HEK293 (cell line): ENCODE measurements around the gene SPATA2L.

Experiments
- GLI2 ChIP-seq: fragments of 450-650 bp; formaldehyde crosslinking; IDR thresholded peaks from 2 replicates; pipeline ENCODE4; 2017; ENCODE audit warnings: missing biosample characterization, missing genetic modification characterization, low read depth, borderline replicate concordance
- GLI4 ChIP-seq: fragments of 450-650 bp; formaldehyde crosslinking; IDR thresholded peaks from 2 replicates; pipeline ENCODE4 v1.5.1; 2016; ENCODE audit warnings: missing biosample characterization, missing genetic modification characterization
- IKZF3 ChIP-seq: fragments of 450-650 bp; IDR thresholded peaks from 2 replicates; pipeline ENCODE4 v1.5.0; 2018; ENCODE audit warnings: missing biosample characterization, mild to moderate bottlenecking, missing genetic modification characterization, moderate library complexity
- INSM2 ChIP-seq: fragments of 450-650 bp; formaldehyde crosslinking; IDR thresholded peaks from 2 replicates; pipeline ENCODE4 v1.5.1; 2016; ENCODE audit warnings: missing biosample characterization, missing genetic modification characterization
- MZF1 ChIP-seq: fragments of 450-650 bp; formaldehyde crosslinking; IDR thresholded peaks from 2 replicates; pipeline ENCODE4 v1.5.1; 2017; ENCODE audit warnings: missing biosample characterization, missing genetic modification characterization, borderline replicate concordance
- RBAK ChIP-seq: fragments of 450-650 bp; formaldehyde crosslinking; IDR thresholded peaks from 2 replicates; pipeline ENCODE4 v1.5.1; 2016; ENCODE audit warnings: missing biosample characterization, missing genetic modification characterization
- REST ChIP-seq: fragments of 450-650 bp; formaldehyde crosslinking; IDR thresholded peaks from 2 replicates; pipeline ENCODE4 v1.5.1; 2016; ENCODE audit warnings: missing biosample characterization, missing genetic modification characterization
- SETDB1 ChIP-seq: IDR thresholded peaks from one replicate; pipeline ENCODE4 v1.6.1; 2017; ENCODE audit warnings: mild to moderate bottlenecking, low read length, moderate library complexity, mixed read lengths; ENCODE audit not compliant: insufficient read length
- SP2 ChIP-seq: fragments of 450-650 bp; formaldehyde crosslinking; IDR thresholded peaks from 2 replicates; pipeline ENCODE4 v1.5.1; 2016; ENCODE audit warnings: missing biosample characterization, missing genetic modification characterization
- SP7 ChIP-seq: fragments of 450-650 bp; formaldehyde crosslinking; IDR thresholded peaks from 2 replicates; pipeline ENCODE4 v1.5.1; 2016; ENCODE audit warnings: missing biosample characterization, missing genetic modification characterization
- TSHZ1 ChIP-seq: fragments of 450-650 bp; formaldehyde crosslinking; IDR thresholded peaks from 2 replicates; pipeline ENCODE4 v1.5.1; 2016; ENCODE audit warnings: missing biosample characterization, missing genetic modification characterization, borderline replicate concordance
- ZBTB17 ChIP-seq: fragments of 450-650 bp; formaldehyde crosslinking; IDR thresholded peaks from 2 replicates; pipeline ENCODE4 v1.5.1; 2016; ENCODE audit warnings: missing biosample characterization, missing genetic modification characterization
- ZBTB21 ChIP-seq: fragments of 450-650 bp; formaldehyde crosslinking; IDR thresholded peaks from 2 replicates; pipeline ENCODE4 v1.5.1; 2017; ENCODE audit warnings: missing biosample characterization, missing genetic modification characterization
- ZBTB48 ChIP-seq: fragments of 450-650 bp; formaldehyde crosslinking; IDR thresholded peaks from 2 replicates; pipeline ENCODE4 v1.5.1; 2016; ENCODE audit warnings: missing biosample characterization, missing genetic modification characterization
- ZBTB7A ChIP-seq: fragments of 450-650 bp; formaldehyde crosslinking; IDR thresholded peaks from 2 replicates; pipeline ENCODE4 v1.5.1; 2016; ENCODE audit warnings: low read depth, missing biosample characterization, missing genetic modification characterization
- ZFP3 ChIP-seq: fragments of 450-650 bp; formaldehyde crosslinking; IDR thresholded peaks from 2 replicates; pipeline ENCODE4 v1.5.1; 2016; ENCODE audit warnings: low read depth, missing biosample characterization, missing genetic modification characterization
- ZNF148 ChIP-seq: fragments of 450-650 bp; formaldehyde crosslinking; IDR thresholded peaks from 2 replicates; pipeline ENCODE4 v1.5.0; 2017; ENCODE audit warnings: missing biosample characterization, missing genetic modification characterization, borderline replicate concordance
- ZNF274 ChIP-seq, 2 experiments: fragments of 200-500 bp in 1 of 2; fragments of 450-650 bp in 1 of 2; sonication (Bioruptor generic) in 1 of 2; formaldehyde crosslinking in 1 of 2; IDR thresholded peaks; 2 replicates each; pipeline versions ENCODE4 v1.5.1 to v1.6.1; 2014 to 2016; ENCODE audit warnings: borderline replicate concordance in 1 of 2, inconsistent platforms in 1 of 2, low read length in 1 of 2, missing biosample characterization in 1 of 2, missing genetic modification characterization in 1 of 2
- ZNF324 ChIP-seq: fragments of 450-650 bp; formaldehyde crosslinking; IDR thresholded peaks from 2 replicates; pipeline ENCODE4 v1.5.1; 2016; ENCODE audit warnings: missing biosample characterization, missing genetic modification characterization
- ZNF544 ChIP-seq: fragments of 450-650 bp; formaldehyde crosslinking; IDR thresholded peaks from 2 replicates; pipeline ENCODE4 v1.5.0; 2017; ENCODE audit warnings: missing biosample characterization, missing genetic modification characterization
- ZNF560 ChIP-seq: fragments of 450-650 bp; formaldehyde crosslinking; IDR thresholded peaks from 2 replicates; pipeline ENCODE4 v1.5.1; 2017; ENCODE audit warnings: missing biosample characterization, missing genetic modification characterization, borderline replicate concordance
- ZNF571 ChIP-seq: fragments of 450-650 bp; formaldehyde crosslinking; IDR thresholded peaks from 2 replicates; pipeline ENCODE4 v1.5.0; 2017; ENCODE audit warnings: missing biosample characterization, missing genetic modification characterization
- ZNF624 ChIP-seq: fragments of 450-650 bp; formaldehyde crosslinking; IDR thresholded peaks from 2 replicates; pipeline ENCODE4 v1.5.1; 2017; ENCODE audit warnings: missing biosample characterization, missing genetic modification characterization
- ZNF639 ChIP-seq: fragments of 450-650 bp; formaldehyde crosslinking; IDR thresholded peaks from 2 replicates; pipeline ENCODE4 v1.5.1; 2016; ENCODE audit warnings: missing biosample characterization, missing genetic modification characterization
- TF ChIP-seq, protein P1 (sequence below): fragments of 450-650 bp; formaldehyde crosslinking; optimal IDR thresholded peaks from 2 replicates; pipeline ENCODE3; 2016; ENCODE audit warnings: missing biosample characterization, mild to moderate bottlenecking, missing genetic modification characterization

The SPATA2L gene

DNA sequence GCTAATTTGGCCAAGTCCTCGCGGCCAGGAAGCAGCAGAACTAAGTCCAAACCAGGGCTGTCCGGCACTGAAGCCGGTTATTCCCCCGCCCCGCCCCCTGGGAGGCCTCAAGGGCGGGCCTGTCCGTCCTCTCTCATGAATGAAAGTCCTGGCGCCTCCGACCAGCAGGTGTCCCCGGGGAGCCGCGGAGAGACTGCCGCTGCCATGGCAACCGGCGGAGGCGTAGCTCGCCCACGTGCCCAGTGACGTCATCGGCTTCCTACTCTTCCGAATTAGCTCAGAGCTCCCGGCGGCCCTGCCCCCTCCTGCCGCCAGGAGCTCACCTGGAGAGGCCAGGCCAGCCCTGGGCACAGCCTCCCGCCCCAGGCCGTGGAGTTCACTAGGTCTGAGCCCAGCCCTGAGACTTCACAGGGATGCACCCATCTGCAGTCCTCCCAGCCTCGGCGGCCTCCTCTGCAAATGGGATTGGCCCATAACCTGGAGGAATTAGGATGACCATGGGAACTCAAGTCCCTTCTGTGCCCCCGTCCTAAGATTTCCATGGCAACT lies 1.3 kb downstream of the SPATA2L start (continued):
- TF ChIP-seq REST (tag by site-specific recombination): no peak
- no peak for TF ChIP-seq ZNF274 (IDR thresholded peaks at IDR 0.05; ENCODE audit: low read length)
- TF ChIP-seq ZNF274 (tag by site-specific recombination; IDR thresholded peaks at IDR 0.05; ENCODE audit: borderline replicate concordance): no peak
- TF ChIP-seq RBAK: no peak
- peak; percentile 95 for TF ChIP-seq IKZF3 (tag by site-specific recombination)
- TF ChIP-seq ZNF624 (tag by site-specific recombination): no peak
- TF ChIP-seq ZNF324 (tag by site-specific recombination): peak; percentile 65; the same call in 1 of the 2 replicates
- no peak for TF ChIP-seq ZBTB7A (tag by site-specific recombination)
- TF ChIP-seq SP7: peak; percentile 89
- TF ChIP-seq SETDB1: no peak
- peak; percentile 31; the same call in 1 of the 2 replicates for TF ChIP-seq ZNF148 (tag by site-specific recombination)
- peak; percentile 63; the same call in 1 of the 2 replicates for TF ChIP-seq TSHZ1 (tag by site-specific recombination)
- no peak for TF ChIP-seq ZNF544 (tag by site-specific recombination)
- TF ChIP-seq GLI4 (tag by site-specific recombination): no peak
- peak; percentile 66 for TF ChIP-seq INSM2 (tag by site-specific recombination)
- TF ChIP-seq MZF1 (tag by site-specific recombination): no peak
- TF ChIP-seq ZNF639 (tag by site-specific recombination): peak; percentile 56; the same call in 1 of the 2 replicates
- no peak for TF ChIP-seq ZFP3 (tag by site-specific recombination)
- no peak for TF ChIP-seq ZNF560
- TF ChIP-seq ZNF571 (tag by site-specific recombination): no peak
- TF ChIP-seq, protein P1, sequence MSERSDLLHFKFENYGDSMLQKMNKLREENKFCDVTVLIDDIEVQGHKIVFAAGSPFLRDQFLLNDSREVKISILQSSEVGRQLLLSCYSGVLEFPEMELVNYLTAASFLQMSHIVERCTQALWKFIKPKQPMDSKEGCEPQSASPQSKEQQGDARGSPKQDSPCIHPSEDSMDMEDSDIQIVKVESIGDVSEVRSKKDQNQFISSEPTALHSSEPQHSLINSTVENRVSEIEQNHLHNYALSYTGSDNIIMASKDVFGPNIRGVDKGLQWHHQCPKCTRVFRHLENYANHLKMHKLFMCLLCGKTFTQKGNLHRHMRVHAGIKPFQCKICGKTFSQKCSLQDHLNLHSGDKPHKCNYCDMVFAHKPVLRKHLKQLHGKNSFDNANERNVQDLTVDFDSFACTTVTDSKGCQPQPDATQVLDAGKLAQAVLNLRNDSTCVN: no peak
- TF ChIP-seq SP2: peak; percentile 81
- TF ChIP-seq ZBTB48 (tag by site-specific recombination): no peak
- TF ChIP-seq ZBTB21: peak; percentile 98
- TF ChIP-seq GLI2 (tag by site-specific recombination): no peak
- peak; percentile 64; the same call in 1 of the 2 replicates for TF ChIP-seq ZBTB17 (tag by site-specific recombination)
